ENCODE measurements around the gene SNRPB2. TPM values are rescaled to one million over a fixed set of nuclear protein-coding genes. Genes with fewer than 3 reads are reported as not detected.
A peak's percentile ranks its signal among the peaks of the same experiment; 100 is the strongest.

Gene SNRPB2
- total and polyA plus RNA-seq, 12 donors = 28.8 to 49.2 (median 32.2) TPM

GRCh38 chr20:16758454-16759180 is 28.8 kb downstream of the SNRPB2 start:
- H3K27me3 ChIP-seq = peaks cover 0 to 6% (median 2%) of the 10 kb centered on the region in 7 donors
- no peak overlapping the region for H3K27ac ChIP-seq
- intact Hi-C loops (cut with DNase I) = loop anchor here in 1 of 10 donors (10.0 kb wide), 1 partner anchor 244 kb away; no protein-coding TSS in a partner anchor
- ATAC-seq (no peak), DNase-seq (no peak)
- TF ChIP-seq CTCF (IDR thresholded peaks at IDR 0.05) = no peak
- H3K4me3 ChIP-seq = no peak overlapping the region
- H3K4me1 ChIP-seq = peaks cover 0 to 8% (median 0%) of the 10 kb centered on the region in 9 donors
- H3K9me3 ChIP-seq = no peaks in the 10 kb centered on the region
- WGBS, 2 donors = 59 to 71% methylated on average over 2 of the region's 2 CpGs
- H3K36me3 ChIP-seq = no peaks in the 10 kb centered on the region

DNA sequence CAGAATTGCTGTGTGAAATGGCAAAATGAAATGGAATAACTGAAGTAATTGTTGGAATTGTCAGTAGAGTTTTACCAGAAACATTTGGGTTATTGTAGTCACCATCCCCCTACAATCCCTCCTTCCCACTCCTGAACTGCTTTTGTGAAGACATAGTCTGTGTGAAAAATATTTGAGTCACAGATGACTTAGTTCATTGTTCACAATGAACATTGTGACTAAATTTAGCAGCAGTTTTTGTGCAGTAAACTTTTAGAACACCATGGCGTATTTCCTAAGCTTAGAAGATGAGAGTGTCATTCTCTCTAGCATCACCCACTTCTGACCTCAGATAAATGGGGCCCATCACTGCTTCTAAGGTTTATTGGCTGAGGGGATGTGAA is 29.3 kb downstream of the SNRPB2 start:
- no peak overlapping the region for H3K4me3 ChIP-seq
- ATAC-seq (no peak), DNase-seq (no peak)
- intact Hi-C loops (cut with DNase I) = loop anchor here in 1 of 10 donors (10.0 kb wide), 1 partner anchor 244 kb away; no protein-coding TSS in a partner anchor
- H3K4me1 ChIP-seq = peaks cover 0 to 8% (median 0%) of the 10 kb centered on the region in 9 donors
- H3K27me3 ChIP-seq = peaks cover 0 to 10% (median 6%) of the 10 kb centered on the region in 7 donors
- no peak for TF ChIP-seq CTCF (IDR thresholded peaks at IDR 0.05)
- WGBS, 2 donors = 52 to 54% methylated on average over 1 of the region's 1 CpG
- H3K36me3 ChIP-seq = no peaks in the 10 kb centered on the region
- no peak overlapping the region for H3K27ac ChIP-seq
- no peaks in the 10 kb centered on the region for H3K9me3 ChIP-seq

DNA sequence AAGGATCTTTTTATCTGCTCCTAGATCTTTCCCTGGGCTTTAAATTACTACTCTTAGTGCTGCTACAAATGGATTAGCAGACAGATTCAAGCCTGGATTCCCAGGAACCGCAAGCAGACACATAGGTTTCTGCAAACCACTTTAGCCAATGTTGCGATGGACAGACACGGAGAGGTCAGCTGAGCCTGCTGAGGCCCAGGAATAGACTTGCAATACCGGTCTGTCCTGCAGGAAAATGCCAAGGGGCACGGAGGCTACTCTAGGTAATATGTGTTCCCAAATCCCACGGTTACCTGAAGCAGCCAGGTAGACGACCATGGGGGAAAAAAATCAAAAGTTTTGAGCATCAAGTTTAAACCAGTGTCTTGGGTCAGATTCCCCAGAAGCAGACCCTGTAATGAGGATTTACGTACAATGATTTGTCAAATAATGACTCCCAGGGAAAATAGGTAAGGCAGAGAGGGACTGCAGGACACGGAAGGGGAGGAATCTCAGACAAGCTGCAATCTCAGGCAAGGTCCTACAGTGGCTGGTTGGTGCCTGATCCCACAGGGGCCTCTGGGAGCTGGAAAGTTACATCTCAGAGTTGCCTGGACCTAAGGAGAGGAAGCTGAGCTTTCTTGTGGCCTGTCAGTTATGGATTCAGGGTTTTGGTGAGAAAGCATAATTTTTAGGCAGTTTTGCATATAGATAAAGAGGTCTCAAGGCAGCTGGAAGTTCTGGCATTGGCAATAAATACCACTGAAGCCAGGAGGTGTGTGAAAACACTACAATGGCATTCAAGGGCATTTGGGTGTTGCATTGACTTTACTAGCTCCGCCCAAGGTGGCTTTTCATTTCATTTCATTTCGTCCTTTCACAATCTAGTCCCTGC is 30.8 kb downstream of the SNRPB2 start:
- whole genome bisulfite sequencing, 2 donors = 55 to 56% methylated on average over 11 of the region's 11 CpGs
- Histone ChIP-seq H3K36me3 (no peaks in the 10 kb centered on the region), H3K27me3 (peaks cover 0 to 15% (median 6%) of the 10 kb centered on the region in 7 donors), H3K27ac (no peak overlapping the region), H3K4me1 (peaks cover 0 to 8% (median 0%) of the 10 kb centered on the region in 9 donors), H3K9me3 (no peaks in the 10 kb centered on the region), H3K4me3 (no peak overlapping the region)
- TF ChIP-seq CTCF (IDR thresholded peaks at IDR 0.05) = no peak
- ATAC-seq (peak in 3 of 8 donors; percentile 4 to 34 (median 26)), DNase-seq (no peak)
- intact Hi-C loops (cut with DNase I) = loop anchor here (5.0 to 10.0 kb wide), 4 partner anchors 56 to 246 kb away; no protein-coding TSS in a partner anchor

- peak in 7 of 8 donors; percentile 55 to 82 (median 75) for ATAC-seq
- TF ChIP-seq CTCF (IDR thresholded peaks at IDR 0.05) = peak; percentile 36 to 78 (median 70)
- Histone ChIP-seq H3K4me1 (peaks cover 0 to 8% (median 0%) of the 10 kb centered on the region in 9 donors), H3K9me3 (no peaks in the 10 kb centered on the region), H3K36me3 (no peaks in the 10 kb centered on the region), H3K27ac (no peak overlapping the region), H3K27me3 (peaks cover 0 to 18% (median 7%) of the 10 kb centered on the region in 7 donors), H3K4me3 (no peak overlapping the region)
- 1 to 2% methylated on average over 3 of the region's 3 CpGs for whole genome bisulfite sequencing, 2 donors
- intact Hi-C loops (cut with DNase I) = loop anchor here (5.0 to 10.0 kb wide), 4 partner anchors 57 to 247 kb away; no protein-coding TSS in a partner anchor
- DNase-seq = peak in 1 of 2 donors; percentile 38
These were observed 31.5 kb downstream of the SNRPB2 start for GRCh38 chr20:16761305-16761829.

Measured in heart right ventricle (tissue), 16 donors.